Chondrocyte (in vitro differentiated cells): Measurements from ENCODE around the gene SMOC2. TPM values are rescaled to one million over a fixed set of nuclear protein-coding genes. Genes with fewer than 3 reads are reported as not detected.
A peak's percentile ranks its signal among the peaks of the same experiment; 100 is the strongest.

Experiments used
- DNase-seq: peaks from one replicate; pipeline ENCODE4 v3.0.0; 2021; ENCODE audit warnings: mixed read lengths, low spot score
- H3K27ac Mint-ChIP-seq: one replicate; pipeline ENCODE4 v1.8.0; 2021; ENCODE audit warnings: mild to moderate bottlenecking, moderate library complexity, mixed read lengths; ENCODE audit not compliant: unreplicated experiment
- H3K27me3 Mint-ChIP-seq: 2 replicates; pipeline ENCODE4 v1.8.0; 2021; ENCODE audit warnings: low read depth, mixed read lengths
- H3K36me3 Mint-ChIP-seq: 2 replicates; pipeline ENCODE4 v1.8.0; 2021; ENCODE audit warnings: low read depth, mixed read lengths
- H3K4me1 Mint-ChIP-seq: 2 replicates; pipeline ENCODE4 v1.8.0; 2021; ENCODE audit warnings: low read depth, mild to moderate bottlenecking, mixed read lengths
- H3K4me3 Mint-ChIP-seq: one replicate; pipeline ENCODE4 v1.8.0; 2021; ENCODE audit warnings: mild to moderate bottlenecking, moderate library complexity, mixed read lengths; ENCODE audit not compliant: unreplicated experiment
- H3K9me3 Mint-ChIP-seq: 2 replicates; pipeline ENCODE4 v1.8.0; 2021; ENCODE audit warnings: low read depth, mixed read lengths
- total RNA-seq: library from RNA; stranded (reverse); gene quantifications from 3 replicates; pipeline ENCODE4 v1.2.1, GENCODE V29; 2021
- TF ChIP-seq, protein P1 (sequence below): fragments of 200-600 bp; sonication (generic); IDR thresholded peaks from 2 replicates; pipeline ENCODE4 v1.5.0; 2021; ENCODE audit warnings: antibody characterized with exemption, mild to moderate bottlenecking, moderate library complexity

Gene SMOC2
- total RNA-seq, 1 donor from 2014 or later: 148 TPM

DNA sequence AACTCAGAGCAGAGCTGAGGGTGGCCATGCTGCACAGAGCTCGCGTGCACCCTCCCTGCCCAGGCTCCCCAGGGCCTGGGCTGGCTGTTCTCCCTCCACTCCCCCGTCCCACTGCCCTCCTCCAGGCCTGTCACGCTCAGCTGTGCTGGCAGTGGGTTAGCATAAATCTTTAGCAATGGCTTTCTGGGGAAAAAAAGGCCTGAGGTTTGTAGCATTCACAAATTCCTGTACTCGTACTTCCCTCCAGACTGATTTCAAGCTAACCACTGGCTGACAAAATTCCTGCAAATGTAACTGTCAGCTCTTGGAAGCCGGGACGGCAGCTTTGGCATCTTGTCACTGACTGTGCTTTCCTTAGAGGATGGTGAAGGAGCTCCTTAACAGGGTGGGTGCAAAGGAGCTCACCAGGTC, 22.3 kb upstream of the SMOC2 start:
- no peaks in the 10 kb centered on the region for H3K36me3 Mint-ChIP-seq
- peak overlapping the region; percentile 20 for H3K27ac Mint-ChIP-seq
- H3K9me3 Mint-ChIP-seq: no peaks in the 10 kb centered on the region
- no peak for DNase-seq
- no peak overlapping the region for H3K4me3 Mint-ChIP-seq
- H3K4me1 Mint-ChIP-seq: peaks cover 39% of the 10 kb centered on the region
- peaks cover 10% of the 10 kb centered on the region for H3K27me3 Mint-ChIP-seq
- TF ChIP-seq, protein P1, sequence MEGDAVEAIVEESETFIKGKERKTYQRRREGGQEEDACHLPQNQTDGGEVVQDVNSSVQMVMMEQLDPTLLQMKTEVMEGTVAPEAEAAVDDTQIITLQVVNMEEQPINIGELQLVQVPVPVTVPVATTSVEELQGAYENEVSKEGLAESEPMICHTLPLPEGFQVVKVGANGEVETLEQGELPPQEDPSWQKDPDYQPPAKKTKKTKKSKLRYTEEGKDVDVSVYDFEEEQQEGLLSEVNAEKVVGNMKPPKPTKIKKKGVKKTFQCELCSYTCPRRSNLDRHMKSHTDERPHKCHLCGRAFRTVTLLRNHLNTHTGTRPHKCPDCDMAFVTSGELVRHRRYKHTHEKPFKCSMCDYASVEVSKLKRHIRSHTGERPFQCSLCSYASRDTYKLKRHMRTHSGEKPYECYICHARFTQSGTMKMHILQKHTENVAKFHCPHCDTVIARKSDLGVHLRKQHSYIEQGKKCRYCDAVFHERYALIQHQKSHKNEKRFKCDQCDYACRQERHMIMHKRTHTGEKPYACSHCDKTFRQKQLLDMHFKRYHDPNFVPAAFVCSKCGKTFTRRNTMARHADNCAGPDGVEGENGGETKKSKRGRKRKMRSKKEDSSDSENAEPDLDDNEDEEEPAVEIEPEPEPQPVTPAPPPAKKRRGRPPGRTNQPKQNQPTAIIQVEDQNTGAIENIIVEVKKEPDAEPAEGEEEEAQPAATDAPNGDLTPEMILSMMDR: no peak

DNA sequence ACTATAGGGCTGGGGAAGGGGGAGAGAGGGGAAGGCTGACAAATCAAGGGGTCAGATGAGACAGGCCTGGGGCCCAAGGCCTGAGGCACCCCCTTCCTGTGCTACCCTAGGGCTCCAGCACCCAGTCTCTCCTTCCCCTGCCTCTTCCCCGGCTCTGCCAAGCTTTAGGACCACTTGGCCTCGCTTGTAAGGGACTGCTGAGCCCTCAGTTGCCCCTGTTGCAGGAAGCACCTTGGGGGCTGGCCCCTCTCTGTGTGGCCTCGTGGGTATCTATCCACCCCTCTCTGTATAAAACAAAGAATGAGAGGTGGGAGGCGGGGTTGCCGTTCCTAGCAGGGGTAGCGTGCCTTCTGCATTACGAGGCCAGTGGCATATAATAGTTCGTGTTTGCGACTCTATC, 21.4 kb upstream of the SMOC2 start:
- TF ChIP-seq, protein P1: no peak
- DNase-seq: no peak
- Mint-ChIP-seq H3K4me3 (no peak overlapping the region), H3K36me3 (no peaks in the 10 kb centered on the region), H3K4me1 (peaks cover 30% of the 10 kb centered on the region), H3K9me3 (no peaks in the 10 kb centered on the region), H3K27ac (no peak overlapping the region), H3K27me3 (peaks cover 14% of the 10 kb centered on the region)

DNA sequence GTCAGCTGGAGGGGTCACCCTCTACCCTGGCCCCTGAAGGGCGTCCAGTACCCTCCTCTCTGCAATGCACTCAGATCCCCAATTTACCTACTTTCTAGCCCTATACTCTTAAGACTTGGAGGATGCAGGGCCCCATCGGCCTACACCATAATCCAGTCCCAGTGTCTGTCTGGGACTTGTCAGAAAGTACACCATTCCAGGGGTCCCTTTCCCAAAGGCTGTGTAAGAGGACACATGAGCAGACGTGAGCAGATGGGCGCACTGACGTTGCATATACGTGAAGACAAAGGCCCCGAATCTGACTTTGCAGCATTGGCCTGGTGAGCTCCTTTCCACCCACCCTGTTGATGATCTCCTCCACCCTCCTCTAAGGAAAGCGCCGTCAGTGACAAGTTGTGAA, 20.9 kb upstream of the SMOC2 start:
- Mint-ChIP-seq H3K27me3 (peaks cover 16% of the 10 kb centered on the region), H3K36me3 (no peaks in the 10 kb centered on the region), H3K4me1 (peaks cover 25% of the 10 kb centered on the region), H3K27ac (no peak overlapping the region), H3K4me3 (no peak overlapping the region), H3K9me3 (no peaks in the 10 kb centered on the region)
- DNase-seq: no peak
- TF ChIP-seq, protein P1: no peak

DNA sequence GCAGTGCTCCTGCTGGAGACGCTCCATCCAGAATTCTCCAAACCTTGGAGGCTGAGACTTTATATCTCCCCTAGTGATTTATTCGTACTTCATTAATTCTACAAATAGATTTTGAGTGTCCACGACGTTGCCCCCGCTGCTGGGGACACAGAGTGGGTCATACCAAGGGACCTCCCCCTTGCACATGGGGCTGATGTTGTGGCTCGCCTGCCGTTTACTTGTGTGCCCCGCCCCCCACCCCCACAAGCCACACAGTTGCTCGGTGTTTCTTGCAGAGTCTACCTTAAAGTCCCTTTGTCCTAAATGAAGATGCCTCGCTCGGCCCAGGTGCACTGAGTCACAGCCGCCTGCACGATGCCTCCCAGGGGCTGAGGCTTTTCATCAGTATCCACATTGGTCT, 20.3 kb upstream of the SMOC2 start:
- no peak overlapping the region for H3K27ac Mint-ChIP-seq
- peaks cover 17% of the 10 kb centered on the region for H3K27me3 Mint-ChIP-seq
- TF ChIP-seq, protein P1: no peak
- H3K9me3 Mint-ChIP-seq: no peaks in the 10 kb centered on the region
- H3K36me3 Mint-ChIP-seq: no peaks in the 10 kb centered on the region
- no peak overlapping the region for H3K4me3 Mint-ChIP-seq
- H3K4me1 Mint-ChIP-seq: peaks cover 22% of the 10 kb centered on the region
- DNase-seq: no peak

DNA sequence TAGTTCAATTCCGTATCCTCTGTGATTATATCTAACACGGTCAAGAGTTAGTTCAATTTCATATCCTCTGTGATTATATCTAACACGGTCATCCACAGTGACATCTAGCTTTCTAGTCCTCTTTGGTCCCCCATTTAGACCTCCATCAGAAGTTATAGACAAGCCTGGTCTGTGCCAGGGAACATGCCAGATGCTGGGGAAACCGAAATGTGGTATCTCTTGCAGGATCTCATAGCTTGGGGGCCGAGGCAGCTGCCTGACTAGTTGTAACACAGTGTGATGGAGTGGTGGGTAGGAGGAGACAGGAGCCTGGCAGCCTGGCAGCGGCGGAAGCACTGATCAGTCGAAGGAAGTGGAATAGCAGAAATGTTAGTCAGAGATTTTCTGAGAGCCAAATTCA, 13.8 kb upstream of the SMOC2 start:
- DNase-seq: no peak
- Mint-ChIP-seq H3K4me3 (no peak overlapping the region), H3K27ac (no peak overlapping the region), H3K36me3 (no peaks in the 10 kb centered on the region), H3K4me1 (peaks cover 5% of the 10 kb centered on the region), H3K27me3 (peaks cover 14% of the 10 kb centered on the region), H3K9me3 (no peaks in the 10 kb centered on the region)
- TF ChIP-seq, protein P1: no peak
